GM12878 (cell line): Measurements from ENCODE around the gene NAP1L1.

ENCODE experiments used
- SIX5 ChIP-seq: IDR thresholded peaks from 2 replicates; pipeline ENCODE4 v1.6.1; 2011; ENCODE audit warnings: mild to moderate bottlenecking, low read depth, low read length, moderate library complexity; ENCODE audit not compliant: severe bottlenecking
- SMAD1 ChIP-seq: fragments of 450-650 bp; IDR thresholded peaks from 2 replicates; pipeline ENCODE4 v1.6.1; 2018; ENCODE audit warnings: mild to moderate bottlenecking, low read depth; ENCODE audit not compliant: partially characterized antibody
- TCF12 ChIP-seq: IDR thresholded peaks from 2 replicates; pipeline ENCODE4 v1.6.1; 2011; ENCODE audit warnings: low read depth, mild to moderate bottlenecking, low read length

- TF ChIP-seq SIX5 (no peak), SMAD1 (no peak), TCF12 (no peak)
Measured at GRCh38 chr12:76031081-76031413, 53.4 kb downstream of the NAP1L1 start.
